Pons (tissue), 1 donor: ENCODE results near the gene ADAMTS12.

Experiments
- DNase-seq: peaks from one replicate; pipeline ENCODE4 v3.0.0-alpha.2; 2016; ENCODE audit warnings: low spot score

The ADAMTS12 gene

GRCh38 chr5:33841891-33842290 lies 49.9 kb downstream of the ADAMTS12 start:
- no peak for DNase-seq

- no peak for DNase-seq
These were observed 50.8 kb downstream of the ADAMTS12 start for GRCh38 chr5:33840927-33841547.

- no peak for DNase-seq
These were observed 54.5 kb downstream of the ADAMTS12 start for GRCh38 chr5:33837301-33837700.

GRCh38 chr5:33834334-33834733 lies 57.5 kb downstream of the ADAMTS12 start:
- DNase-seq, result no peak

- no peak for DNase-seq
These were observed 58.6 kb downstream of the ADAMTS12 start for GRCh38 chr5:33833237-33833575.

- no peak for DNase-seq
These were observed 59.2 kb downstream of the ADAMTS12 start for GRCh38 chr5:33832404-33833236.

GRCh38 chr5:33831041-33831440 lies 60.7 kb downstream of the ADAMTS12 start:
- DNase-seq, result no peak

GRCh38 chr5:33829430-33829829 lies 62.4 kb downstream of the ADAMTS12 start:
- no peak for DNase-seq

GRCh38 chr5:33828626-33829308 lies 63.0 kb downstream of the ADAMTS12 start:
- DNase-seq, result no peak

GRCh38 chr5:33827885-33828284 lies 63.9 kb downstream of the ADAMTS12 start:
- DNase-seq, result no peak

GRCh38 chr5:33827018-33827707 lies 64.6 kb downstream of the ADAMTS12 start:
- DNase-seq, result no peak

- DNase-seq, result peak; percentile 87
These were observed 67.1 kb downstream of the ADAMTS12 start for GRCh38 chr5:33824516-33825195.

- DNase-seq, result no peak
These were observed 74.5 kb downstream of the ADAMTS12 start for GRCh38 chr5:33817301-33817700.

GRCh38 chr5:33816791-33817190 lies 75.0 kb downstream of the ADAMTS12 start:
- DNase-seq, result no peak

GRCh38 chr5:33812746-33813145 lies 79.0 kb downstream of the ADAMTS12 start:
- no peak for DNase-seq

GRCh38 chr5:33810491-33811120 lies 81.2 kb downstream of the ADAMTS12 start:
- DNase-seq, result no peak

GRCh38 chr5:33809936-33810335 lies 81.9 kb downstream of the ADAMTS12 start:
- no peak for DNase-seq

GRCh38 chr5:33808699-33809098 lies 83.1 kb downstream of the ADAMTS12 start:
- no peak for DNase-seq

GRCh38 chr5:33807771-33808170 lies 84.0 kb downstream of the ADAMTS12 start:
- DNase-seq, result no peak

- DNase-seq, result no peak
These were observed 84.9 kb downstream of the ADAMTS12 start for GRCh38 chr5:33806738-33807442.

- DNase-seq, result no peak
These were observed 90.5 kb downstream of the ADAMTS12 start for GRCh38 chr5:33801292-33801691.
